AG09319 (cell line): ENCODE measurements around the gene ADAMTSL1.

Source experiments
- DNase-seq: peaks from one replicate; pipeline ENCODE4 v3.0.0-alpha.2; 2010; ENCODE audit warnings: low read depth; ENCODE audit errors: extremely low read depth
- CTCF ChIP-seq: IDR thresholded peaks from 2 replicates; pipeline ENCODE4 v1.5.1; 2011; ENCODE audit warnings: low read depth, mild to moderate bottlenecking, inconsistent platforms, low read length, moderate library complexity

The ADAMTSL1 gene

GRCh38 chr9:18939943-18940342, 466.0 kb downstream of the ADAMTSL1 start:
- no peak for TF ChIP-seq CTCF
- DNase-seq = no peak

GRCh38 chr9:18941060-18941740, 467.2 kb downstream of the ADAMTSL1 start:
- no peak for TF ChIP-seq CTCF
- DNase-seq = no peak

- DNase-seq = no peak
- no peak for TF ChIP-seq CTCF
Measured at GRCh38 chr9:18942801-18943200, 468.8 kb downstream of the ADAMTSL1 start.

GRCh38 chr9:18947892-18948339, 474.0 kb downstream of the ADAMTSL1 start:
- TF ChIP-seq CTCF = no peak
- DNase-seq = no peak

- DNase-seq = no peak
- TF ChIP-seq CTCF = no peak
Measured at GRCh38 chr9:18951936-18952335, 478.0 kb downstream of the ADAMTSL1 start.

GRCh38 chr9:18955626-18956025, 481.7 kb downstream of the ADAMTSL1 start:
- DNase-seq = no peak
- TF ChIP-seq CTCF = no peak
